Esophagus mucosa (tissue), 1 donor: ENCODE results near the gene AKAP1. TPM values are rescaled to one million over a fixed set of nuclear protein-coding genes. Genes with fewer than 3 reads are reported as not detected.

Experiments
- ATAC-seq: fragments of 200-7000 bp; cut with Tn5 transposase; one replicate; pipeline ENCODE4 v1.9.1; 2020
- total RNA-seq: library from RNA; stranded (reverse); gene quantifications from one replicate; pipeline ENCODE4 v1.2.4, GENCODE V29; 2023
- donor health status: DM: yes; HTN: yes; CAD: no.

AKAP1 gene
- total RNA-seq, 1 donor from 2014 or later, result 29.9 TPM

GRCh38 chr17:57106836-57107497 is 21.9 kb downstream of the AKAP1 start:
- no peak for ATAC-seq

GRCh38 chr17:57107498-57108101 is 22.6 kb downstream of the AKAP1 start:
- ATAC-seq, result peak; percentile 95

GRCh38 chr17:57108671-57109392 is 23.8 kb downstream of the AKAP1 start:
- peak; percentile 6 for ATAC-seq

- ATAC-seq, result no peak
These were observed 24.5 kb downstream of the AKAP1 start for GRCh38 chr17:57109393-57110151.

- ATAC-seq, result no peak
These were observed 25.1 kb downstream of the AKAP1 start for GRCh38 chr17:57110152-57110542.

- ATAC-seq, result no peak
These were observed 25.7 kb downstream of the AKAP1 start for GRCh38 chr17:57110579-57111325.

GRCh38 chr17:57111386-57111785 is 26.3 kb downstream of the AKAP1 start:
- ATAC-seq, result no peak

- no peak for ATAC-seq
These were observed 28.0 kb downstream of the AKAP1 start for GRCh38 chr17:57113011-57113410.

GRCh38 chr17:57113656-57114055 is 28.6 kb downstream of the AKAP1 start:
- no peak for ATAC-seq

- peak; percentile 24 for ATAC-seq
These were observed 29.1 kb downstream of the AKAP1 start for GRCh38 chr17:57114085-57114673.

GRCh38 chr17:57115377-57115776 is 30.3 kb downstream of the AKAP1 start:
- ATAC-seq, result no peak

- no peak for ATAC-seq
These were observed 30.9 kb downstream of the AKAP1 start for GRCh38 chr17:57115916-57116315.

GRCh38 chr17:57117798-57118197 is 32.8 kb downstream of the AKAP1 start:
- no peak for ATAC-seq

GRCh38 chr17:57120814-57121213 is 35.8 kb downstream of the AKAP1 start:
- ATAC-seq, result no peak

- ATAC-seq, result no peak
These were observed 36.4 kb downstream of the AKAP1 start for GRCh38 chr17:57121308-57122042.

- ATAC-seq, result no peak
These were observed 39.0 kb downstream of the AKAP1 start for GRCh38 chr17:57124053-57124452.

GRCh38 chr17:57125406-57125805 is 40.4 kb downstream of the AKAP1 start:
- ATAC-seq, result no peak

GRCh38 chr17:57125866-57126265 is 40.8 kb downstream of the AKAP1 start:
- no peak for ATAC-seq

GRCh38 chr17:57130708-57131461 is 45.8 kb downstream of the AKAP1 start:
- ATAC-seq, result peak; percentile 93

GRCh38 chr17:57132663-57133062 is 47.6 kb downstream of the AKAP1 start:
- no peak for ATAC-seq
